HL-60/S4 (cell line): ENCODE data around the gene RAB6B.

Experiments used
- in situ Hi-C: fragments of 300-500 bp; cut with MboI; formaldehyde crosslinking; loops from 2 replicates; pipeline ENCODE4 v1.14.3; 2022; ENCODE audit warnings: low sequenced_read_pairs

RAB6B gene

DNA sequence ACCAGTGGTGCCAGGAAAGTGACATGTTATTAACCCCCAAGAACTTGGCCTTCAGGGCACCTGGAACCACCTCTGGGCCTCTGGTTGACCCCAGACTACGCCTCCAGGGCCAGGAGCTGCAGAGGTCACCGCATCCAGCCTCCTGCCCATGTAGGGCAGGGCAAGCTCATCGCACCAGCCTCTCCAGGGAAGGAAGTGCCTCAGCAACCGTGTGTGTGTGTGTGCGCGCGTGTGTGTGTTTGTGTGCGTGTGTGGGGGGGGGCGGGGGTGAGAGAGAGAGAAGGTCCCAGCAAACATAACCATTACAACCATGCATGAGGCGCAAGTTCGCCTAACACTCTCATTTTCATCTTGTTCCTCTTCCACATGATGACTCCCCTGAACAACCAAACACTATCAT, 31.8 kb downstream of the RAB6B start:
- in situ Hi-C loops, result no loop called here

DNA sequence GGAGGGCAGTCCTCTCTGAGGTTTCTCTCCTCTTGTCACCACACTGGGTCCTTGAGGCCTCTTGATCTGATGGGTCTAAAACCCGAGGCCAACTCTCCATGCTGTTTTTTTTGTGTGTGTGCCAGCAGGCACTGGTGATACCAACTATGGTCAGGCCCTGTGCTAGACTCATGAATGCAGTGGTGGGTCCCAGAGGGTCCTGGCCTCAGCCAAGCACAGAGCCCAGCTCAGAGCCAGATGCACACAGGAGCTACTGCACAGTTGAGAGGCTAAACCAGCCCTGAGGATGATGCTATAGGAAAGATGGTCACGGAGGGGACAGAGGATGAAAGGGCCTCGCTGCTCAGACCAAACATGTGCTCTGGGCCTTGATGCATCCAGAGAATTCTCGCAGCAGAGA, 33.5 kb downstream of the RAB6B start:
- in situ Hi-C loops, result no loop called here

DNA sequence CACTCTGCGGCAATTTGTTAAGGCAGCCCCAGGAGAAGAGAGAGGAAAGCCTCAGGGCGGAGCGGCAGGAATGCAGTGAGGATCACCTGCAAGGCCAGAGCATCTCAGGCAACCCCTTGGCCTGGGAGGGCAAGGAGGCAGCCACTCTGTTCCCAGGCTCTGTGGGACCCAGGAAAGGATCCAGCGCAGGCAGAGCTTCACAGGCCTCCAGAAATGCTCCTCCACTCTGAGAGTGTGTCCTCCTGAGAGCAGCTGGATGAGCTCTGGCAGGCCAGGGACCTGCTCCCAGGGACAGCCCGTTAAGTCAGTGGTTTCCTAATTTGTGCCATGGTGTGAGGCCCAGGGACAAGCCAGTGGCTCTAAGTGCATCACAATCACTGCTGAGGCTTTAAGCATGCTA, 35.2 kb downstream of the RAB6B start:
- in situ Hi-C loops, result no loop called here

DNA sequence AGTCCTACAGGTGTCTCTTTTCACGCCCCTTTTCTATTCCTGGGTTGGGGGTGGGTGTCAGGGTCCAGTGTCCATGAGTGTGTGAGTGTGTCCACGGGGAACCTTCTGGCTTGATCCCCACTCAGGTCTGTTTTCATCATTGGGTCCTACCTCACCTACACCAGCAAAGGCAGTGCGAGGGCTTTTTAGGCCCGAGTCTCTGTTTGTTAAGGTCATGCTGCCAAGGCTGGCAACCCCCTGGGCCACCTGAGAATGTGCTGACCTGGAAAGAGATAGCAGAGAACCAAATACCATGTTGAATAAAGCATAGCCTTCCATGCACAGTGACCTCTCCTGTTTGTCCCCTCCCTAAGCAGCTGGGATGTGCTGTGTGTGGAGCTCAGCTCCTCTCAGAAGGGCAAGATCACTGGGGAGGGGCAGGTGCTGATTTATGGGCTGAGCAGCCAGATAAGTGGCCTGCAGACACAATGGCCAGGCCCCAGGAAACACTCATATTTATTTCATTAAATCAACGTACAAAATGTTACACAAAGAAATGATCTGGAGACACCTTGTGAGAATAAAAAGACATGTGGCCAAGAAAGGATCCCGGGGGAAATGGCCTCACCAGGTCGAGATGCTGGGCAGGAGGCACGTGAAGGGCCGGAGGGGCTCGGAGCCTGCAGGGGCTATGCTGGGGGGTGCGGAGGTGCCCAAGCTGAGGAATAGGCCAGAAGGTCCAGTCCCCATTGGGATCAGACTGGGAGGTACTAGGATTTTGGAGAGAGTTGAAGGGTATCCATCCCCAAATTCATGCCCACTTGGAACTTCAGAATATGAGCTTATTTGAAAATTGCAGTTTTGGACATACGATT, 36.1 kb downstream of the RAB6B start:
- in situ Hi-C loops, result no loop called here

DNA sequence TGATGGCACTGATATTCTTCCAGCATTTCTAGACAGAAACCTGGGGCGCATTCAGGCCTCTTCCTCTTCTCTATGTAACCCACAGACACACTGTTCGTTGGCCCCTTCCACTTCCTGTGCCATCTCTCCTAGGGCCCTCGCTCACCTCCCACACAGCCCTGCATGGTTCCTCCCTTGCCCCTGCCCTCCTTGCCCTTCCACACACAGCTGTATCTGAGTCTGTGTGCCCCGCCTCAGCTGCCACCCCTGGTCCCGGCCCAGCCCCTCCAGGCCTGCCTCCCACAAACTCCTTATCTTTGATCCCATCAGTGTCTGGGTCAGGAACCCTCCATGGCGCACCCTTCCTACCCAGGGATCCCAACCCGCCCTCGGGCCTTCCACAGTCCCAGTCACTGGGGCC, 37.9 kb downstream of the RAB6B start:
- in situ Hi-C loops, result no loop called here

DNA sequence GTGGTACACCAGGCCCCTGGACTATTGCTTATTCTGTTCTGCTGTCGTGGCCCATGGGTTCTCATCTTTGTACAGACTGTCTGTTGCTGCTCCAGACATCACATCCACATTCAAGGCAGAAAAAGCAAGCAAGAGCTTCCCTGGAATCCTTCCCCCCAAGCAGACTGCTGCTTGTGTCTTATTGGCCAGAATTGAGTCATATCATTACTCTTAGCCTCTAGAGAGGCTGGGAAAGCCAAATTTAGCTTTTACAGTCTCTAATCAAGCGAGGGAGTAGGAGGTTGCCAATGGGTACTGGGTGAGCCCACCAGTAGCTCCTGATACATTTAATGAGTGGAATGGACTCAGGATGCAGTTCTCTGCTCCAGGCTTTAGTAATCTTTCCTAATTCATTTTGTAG, 39.4 kb downstream of the RAB6B start:
- in situ Hi-C loops, result no loop called here

DNA sequence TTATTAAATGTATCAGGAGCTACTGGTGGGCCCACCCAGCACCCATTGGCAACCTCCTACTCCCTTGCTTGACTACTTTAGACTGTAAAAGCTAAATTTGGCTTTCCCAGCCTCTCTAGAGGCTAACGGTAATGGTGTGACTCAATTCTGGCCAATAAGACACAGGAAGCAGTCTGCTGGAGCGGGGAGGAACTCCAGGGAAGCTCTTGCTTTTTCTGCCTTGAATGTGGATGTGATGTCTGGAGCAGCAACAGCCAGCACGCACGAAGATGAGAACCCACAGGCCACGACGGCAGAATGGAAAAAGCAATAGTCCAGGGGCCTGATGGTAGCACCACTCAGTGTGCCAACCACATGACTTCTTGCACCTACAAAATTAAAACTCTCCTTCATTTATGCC, 39.9 kb downstream of the RAB6B start:
- in situ Hi-C loops, result no loop called here

DNA sequence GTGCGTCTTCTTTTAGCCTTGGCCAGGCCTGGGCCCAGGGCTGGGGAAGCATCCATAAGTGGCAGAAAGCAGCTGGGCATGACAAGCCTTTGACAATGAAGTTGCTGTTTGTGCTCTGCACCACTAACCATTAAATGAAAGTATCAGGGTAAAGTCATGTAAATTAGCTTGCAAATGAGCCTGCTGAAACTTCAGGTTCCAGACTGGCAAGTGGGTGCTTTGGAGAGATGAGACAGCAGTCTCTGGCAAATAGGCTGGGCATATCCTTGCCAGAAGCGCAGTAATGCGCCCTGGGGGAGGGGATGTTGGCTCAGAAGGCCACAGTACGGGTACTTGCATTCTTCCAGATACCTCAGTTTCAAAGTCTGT, 40.7 kb downstream of the RAB6B start:
- in situ Hi-C loops, result no loop called here

DNA sequence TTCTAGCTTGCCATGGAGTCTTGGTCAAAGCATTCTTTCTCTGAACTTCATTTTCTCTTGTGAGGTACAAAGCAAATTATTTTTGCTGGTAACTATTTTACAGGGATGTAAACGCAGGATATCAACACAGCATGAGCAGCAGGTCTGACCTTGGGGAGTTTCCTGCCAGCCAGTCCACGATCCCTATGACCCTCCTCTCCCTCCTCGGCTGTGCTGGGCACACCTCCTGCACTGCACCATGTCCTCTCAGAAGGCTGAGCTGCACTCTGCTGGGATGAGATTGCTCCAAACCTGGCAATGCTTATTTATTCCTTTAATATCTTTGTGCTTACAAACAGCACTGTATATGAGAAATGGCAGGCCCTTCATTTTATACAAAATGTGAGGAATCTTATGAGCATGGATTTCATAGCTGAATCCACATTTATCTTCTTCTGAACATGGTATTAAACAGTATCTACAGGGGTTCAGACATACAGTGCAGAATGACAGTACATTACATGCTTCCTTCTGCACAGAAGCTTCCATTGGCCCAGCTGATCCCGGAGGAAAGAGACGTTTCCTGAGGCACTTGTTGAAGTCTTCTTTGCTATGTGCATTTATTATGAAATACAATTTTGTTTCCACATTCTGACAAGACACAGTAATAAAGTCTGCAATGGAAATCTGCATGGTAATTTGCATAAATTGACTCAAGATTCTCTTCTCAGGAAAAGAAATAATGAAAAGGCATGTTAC, 41.2 kb downstream of the RAB6B start:
- in situ Hi-C loops, result no loop called here

DNA sequence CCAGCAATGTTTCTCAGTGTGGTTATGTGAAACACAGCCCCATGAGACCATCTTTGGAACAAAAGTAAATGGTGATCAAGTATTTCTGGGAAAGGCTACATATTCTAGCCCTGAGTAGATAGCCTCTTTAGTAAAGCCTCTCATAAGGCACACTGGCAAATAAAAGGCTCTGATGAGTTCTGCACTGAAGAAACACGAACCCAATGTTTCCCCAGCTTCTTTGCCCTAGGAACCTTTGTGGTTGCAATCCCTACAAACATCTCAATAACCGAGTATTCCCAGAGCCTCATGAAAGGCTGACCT, 41.8 kb downstream of the RAB6B start:
- in situ Hi-C loops, result no loop called here

DNA sequence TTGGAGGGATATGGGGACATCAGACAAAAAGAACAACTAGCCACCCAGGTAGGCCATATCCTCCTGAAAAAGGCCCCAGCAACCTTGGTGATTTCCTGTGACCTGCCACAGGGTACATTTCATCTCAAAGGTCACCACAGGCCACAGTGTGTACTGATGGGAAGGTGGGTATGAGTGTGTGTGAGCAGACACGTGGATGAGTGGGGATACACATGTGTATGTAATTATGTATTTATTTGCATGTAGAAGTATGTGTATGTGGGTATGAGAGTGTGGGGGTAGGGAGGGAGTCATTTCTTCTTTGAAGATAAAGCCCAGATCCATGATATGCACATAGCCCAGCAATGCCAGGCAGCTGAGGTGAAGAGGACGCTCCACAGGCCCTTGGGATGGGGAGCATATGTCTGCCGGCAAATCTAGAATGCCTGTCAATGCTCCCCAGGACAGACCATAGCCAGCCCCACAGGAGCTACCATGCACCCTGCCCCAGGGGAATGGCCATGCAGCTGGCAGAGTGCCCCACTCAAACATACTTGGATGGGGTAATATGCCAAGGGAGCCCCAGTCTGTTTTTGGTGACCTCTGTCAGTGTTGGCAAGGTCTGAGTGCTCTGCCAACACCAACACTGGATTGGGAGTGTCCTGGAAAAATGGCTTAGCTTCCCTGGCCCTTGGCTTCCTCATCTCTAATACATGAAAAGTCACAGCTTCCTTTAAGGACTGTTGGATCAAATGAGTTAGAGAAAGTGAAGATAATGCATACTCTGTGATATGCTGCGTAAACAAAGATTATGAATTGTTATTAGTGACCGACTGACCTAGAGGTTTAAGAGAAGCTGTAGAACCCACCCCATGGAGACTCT, 42.4 kb downstream of the RAB6B start:
- in situ Hi-C loops, result no loop called here

DNA sequence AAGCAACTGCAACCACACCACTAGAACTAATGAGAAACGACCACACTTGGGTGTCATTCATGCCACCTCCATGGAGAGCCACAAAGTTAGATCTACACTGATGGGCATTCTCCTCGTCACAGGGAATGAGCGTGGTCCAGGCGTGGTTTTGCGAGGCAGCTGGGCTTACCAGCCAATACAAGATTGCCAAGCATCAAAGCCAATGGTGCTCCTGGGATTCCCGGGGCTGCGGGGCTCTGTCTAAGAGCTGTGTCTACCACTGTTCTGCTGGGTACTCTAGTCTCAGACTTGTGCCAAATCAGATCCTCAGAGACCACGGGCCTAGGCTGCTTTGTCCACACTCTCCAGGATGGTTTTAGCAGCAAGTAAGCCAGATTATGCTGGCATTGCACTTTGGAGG, 43.8 kb downstream of the RAB6B start:
- in situ Hi-C loops, result no loop called here

DNA sequence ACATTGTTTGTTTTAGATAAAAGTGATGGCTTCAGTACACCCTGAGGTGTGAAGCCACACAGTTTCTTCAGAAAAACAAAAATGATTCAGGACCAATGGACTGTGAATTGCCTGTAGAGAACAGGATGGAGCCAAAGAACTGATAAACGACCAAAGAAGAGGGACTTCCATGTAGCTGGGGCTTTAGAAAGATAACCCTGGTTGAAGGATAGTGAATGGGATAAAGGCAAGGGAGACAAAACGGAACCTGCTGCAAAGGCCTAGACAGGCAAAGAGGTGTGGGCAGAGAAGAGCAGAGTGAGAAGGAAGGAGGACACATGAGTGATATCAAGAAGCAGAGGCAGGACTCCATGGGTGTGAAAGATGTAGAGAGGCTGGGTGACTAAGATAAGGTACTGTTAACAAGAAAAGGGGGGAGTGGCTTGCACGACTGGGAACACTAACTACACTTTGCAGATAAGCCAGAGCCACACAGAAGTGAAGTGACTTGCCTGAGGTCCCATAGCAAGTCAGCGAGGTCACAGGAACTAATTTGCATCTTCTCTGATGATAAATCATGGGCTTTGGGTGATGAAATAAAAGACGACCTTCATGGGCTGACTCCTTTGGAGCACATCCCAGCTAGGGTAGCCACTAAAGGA, 44.3 kb downstream of the RAB6B start:
- in situ Hi-C loops, result no loop called here

DNA sequence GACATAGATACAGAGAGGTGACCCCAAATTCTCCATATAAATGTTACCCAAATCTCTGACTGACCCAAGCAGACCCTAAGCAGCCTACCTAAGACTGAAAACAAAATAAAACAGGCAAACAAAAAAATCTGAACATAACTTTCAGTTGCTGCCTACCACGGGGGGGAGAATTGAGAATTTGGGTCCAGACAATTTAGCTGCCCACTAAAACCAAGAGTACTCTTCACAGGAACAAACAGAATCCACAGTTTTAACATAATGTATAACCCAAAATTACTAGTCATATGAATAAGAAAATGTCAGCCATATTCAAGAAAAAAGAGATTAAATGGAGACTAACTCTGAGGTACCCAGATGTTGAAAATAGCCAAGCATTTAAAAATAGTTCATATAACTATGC, 45.6 kb downstream of the RAB6B start:
- in situ Hi-C loops, result no loop called here

DNA sequence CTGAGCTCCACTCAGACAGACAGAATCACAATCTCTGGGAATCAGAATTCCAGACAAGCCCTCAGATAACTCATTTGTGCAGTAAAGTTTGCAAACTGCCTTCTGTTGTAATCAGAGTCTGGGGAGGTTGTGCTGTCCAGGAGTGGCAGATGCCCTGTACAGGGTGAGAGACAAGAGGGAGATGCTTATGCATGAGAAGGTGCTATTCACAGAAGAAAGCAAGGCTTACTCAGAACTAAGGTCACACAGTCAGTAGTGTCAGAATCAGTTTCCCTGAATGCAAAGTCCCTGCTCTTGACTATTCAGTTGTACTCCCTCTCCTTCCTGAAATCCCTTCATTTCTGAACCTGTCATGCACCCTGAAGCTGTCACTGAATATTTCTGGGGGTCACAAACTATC, 46.3 kb downstream of the RAB6B start:
- in situ Hi-C loops, result no loop called here

DNA sequence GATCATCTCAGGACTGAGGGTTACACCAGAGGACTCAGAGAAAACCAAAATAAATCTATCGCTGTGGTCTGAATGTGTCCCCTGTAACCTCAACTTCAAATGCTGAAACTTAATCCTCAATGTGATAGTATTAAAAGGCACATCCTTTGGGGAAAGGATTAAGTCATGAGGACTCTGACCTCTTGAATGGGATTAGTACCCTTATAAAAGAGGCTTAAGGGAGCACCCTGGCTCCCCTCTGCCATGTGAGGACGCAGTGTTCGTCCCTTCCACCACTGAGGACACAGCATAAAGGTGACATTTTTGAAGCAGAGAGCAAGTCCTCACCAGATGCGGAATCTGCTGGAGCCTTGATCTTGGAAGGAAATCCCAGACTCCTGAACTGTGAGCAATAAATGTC, 50.6 kb downstream of the RAB6B start:
- in situ Hi-C loops, result no loop called here

DNA sequence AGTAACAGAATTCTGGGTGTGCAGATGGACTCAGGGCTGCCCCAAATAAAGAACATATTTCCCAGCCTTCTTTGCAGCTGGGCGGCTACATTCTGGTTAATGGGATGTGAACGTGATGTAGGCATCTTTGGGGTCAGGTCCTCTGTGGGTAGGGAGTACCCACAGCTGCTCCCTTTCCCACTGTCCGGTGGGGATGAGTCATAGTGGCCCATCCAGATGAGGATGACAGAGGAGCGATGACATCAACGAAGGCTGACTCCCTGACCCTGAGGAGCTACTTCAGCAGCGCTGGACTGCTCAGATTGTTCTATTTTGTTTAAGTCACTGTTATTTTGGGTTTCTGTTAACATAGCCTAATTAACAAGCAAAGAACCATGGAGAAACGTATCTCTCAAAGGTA, 52.0 kb downstream of the RAB6B start:
- in situ Hi-C loops, result no loop called here

DNA sequence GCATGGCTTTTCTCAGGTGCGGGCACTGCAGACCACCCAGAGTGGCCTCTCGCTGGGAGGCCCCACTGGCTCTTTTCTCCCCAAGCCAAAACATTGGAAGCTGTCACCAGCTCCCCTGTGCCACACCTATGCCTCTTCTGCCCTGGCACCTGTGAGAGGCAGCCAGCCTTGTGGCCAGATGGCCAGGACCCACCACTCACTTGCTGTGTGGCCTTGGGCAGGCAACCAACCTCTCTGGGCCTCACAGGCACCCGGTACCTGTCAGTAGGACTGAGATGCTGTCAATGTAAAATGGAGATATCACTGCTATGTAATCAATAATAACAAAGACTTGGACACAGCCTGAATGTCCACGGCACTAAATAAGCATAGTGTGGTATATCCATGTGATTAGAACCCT, 53.5 kb downstream of the RAB6B start:
- in situ Hi-C loops, result no loop called here

DNA sequence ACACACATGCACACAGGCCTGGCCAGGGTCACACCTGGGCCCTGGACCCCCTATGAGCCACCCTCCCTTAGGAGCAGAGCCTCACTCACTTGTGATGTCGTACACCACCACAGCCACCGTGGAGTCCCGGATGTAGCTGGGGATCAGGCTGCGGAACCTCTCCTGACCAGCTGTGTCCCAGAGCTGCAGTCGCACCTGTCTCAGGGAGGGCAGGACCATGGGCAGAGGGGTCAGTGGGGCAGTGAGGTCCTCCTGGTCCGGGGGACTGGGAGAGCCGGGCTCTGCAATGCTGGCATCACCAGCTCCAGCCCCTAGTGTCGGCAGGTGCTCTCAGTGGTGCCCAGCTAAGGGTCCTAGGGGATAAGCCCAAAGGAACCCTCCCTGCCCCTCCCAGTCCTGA, 54.5 kb downstream of the RAB6B start:
- in situ Hi-C loops, result no loop called here

DNA sequence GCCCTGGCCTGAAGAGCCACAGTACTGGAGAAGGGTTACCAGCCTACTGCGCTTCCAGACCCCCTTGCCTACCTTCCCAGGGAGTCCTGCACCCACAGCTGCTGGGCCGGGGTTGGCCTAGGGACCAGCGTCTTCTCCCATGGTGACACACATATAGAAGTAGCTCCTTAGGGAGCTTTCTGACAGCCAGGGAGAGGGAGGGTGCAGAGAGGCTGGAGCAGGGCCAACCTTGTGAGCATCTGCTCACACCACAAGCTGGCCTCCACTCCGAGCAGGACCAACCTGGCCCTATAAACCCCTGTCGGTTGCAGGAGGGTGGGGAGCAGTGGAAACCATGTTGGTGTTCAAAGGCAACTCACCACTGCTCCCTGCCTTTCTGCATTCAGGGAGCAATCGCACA, 54.9 kb downstream of the RAB6B start:
- in situ Hi-C loops, result no loop called here

DNA sequence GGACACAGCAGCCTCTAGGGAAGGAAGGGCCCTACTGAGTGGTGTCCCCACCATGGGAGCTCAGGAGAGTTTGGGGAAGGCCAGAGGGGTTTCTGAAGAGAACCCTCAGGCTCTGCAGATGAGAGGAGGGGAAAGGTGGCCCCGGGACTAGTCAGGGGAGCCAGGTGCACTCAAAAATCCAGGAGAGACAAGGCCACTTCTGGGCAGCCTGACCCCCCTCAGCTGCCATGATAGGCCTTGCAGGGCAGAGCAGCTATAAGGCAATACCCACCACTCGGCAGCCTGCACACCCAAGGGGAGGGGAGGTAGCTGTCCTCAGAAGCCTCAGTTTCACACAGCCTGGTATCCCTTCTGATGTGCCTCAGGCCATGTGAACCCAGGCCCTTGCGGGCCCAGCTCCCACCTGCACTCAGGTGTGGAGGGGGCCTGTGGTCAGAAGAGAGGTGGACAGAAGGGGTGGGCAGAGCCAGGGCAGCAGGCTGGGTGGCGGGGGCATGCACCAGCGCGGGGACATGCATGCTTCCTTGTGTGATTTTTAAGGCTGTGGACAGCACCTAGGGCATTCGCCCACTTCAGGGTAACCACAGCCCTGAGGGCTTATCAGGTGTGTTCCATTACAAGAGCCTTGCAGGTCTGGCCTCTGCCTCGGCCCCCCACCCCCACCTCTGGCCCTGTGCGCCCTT, 55.5 kb downstream of the RAB6B start:
- in situ Hi-C loops, result no loop called here
